K562 (cell line): ENCODE results near the gene CLEC2B. TPM values are rescaled to one million over a fixed set of nuclear protein-coding genes. Genes with fewer than 3 reads are reported as not detected.

Source experiments
- ATAC-seq: fragments of 200-7000 bp; cut with Tn5 transposase; 3 replicates; pipeline ENCODE4 v1.9.1; 2020; ENCODE audit warnings: moderate library complexity
- BruUV-seq: library from RNA; stranded (reverse); fragments of 400-500 nt; replicated peaks from 2 replicates; lab custom pipeline; 2021; lab: Mats Ljungman, UMichigan
- CTCF ChIA-PET: fragments of 300-600 bp; formaldehyde crosslinking; extraction: SDS; loops from one replicate; lab custom pipeline; 2021; ENCODE audit warnings: low intra/inter-chr PET ratio; lab: Yijun Ruan, JAX
- POLR2A ChIA-PET: fragments of 300-600, 350-650 bp; sonication (Branson Sonifier 250); formaldehyde crosslinking; extraction: SDS; loops from one replicate; lab custom pipeline; 2021; ENCODE audit warnings: antibody characterized with exemption, inconsistent platforms; lab: Yijun Ruan, JAX
- DNase-seq, 4 experiments: peaks; one replicate each; pipeline versions ENCODE4 v3.0.0 to v3.0.0-alpha.2; 2011 to 2018; ENCODE audit warnings: low spot score in 3 of 4, mixed read lengths in 3 of 4; ENCODE audit errors: extremely low read depth in 1 of 4
- FAIRE-seq: peaks from 2 replicates; lab custom pipeline; 2011; peaks lifted over from hg19 to GRCh38; lab: Jason Lieb, UNC
- H2AFZ ChIP-seq: 2 replicates; pipeline ENCODE4 v1.6.0; 2011; ENCODE audit warnings: low read depth, low read length, control low read depth, inconsistent platforms
- H3K27ac ChIP-seq: fragments of 200-600 bp; 3 replicates; pipeline ENCODE4 v1.8.0; 2011; ENCODE audit warnings: low read depth, mild to moderate bottlenecking, control low read depth, inconsistent platforms, low read length, moderate library complexity, mixed read lengths; ENCODE audit errors: extremely low read depth
- H3K27me3 ChIP-seq, 2 experiments: fragments of 300-600 bp in 1 of 2; 2 replicates in 1 of 2; 3 replicates in 1 of 2; pipeline versions ENCODE4 v1.6.0 to v1.8.0; 2011; ENCODE audit warnings: inconsistent platforms in 2 of 2, low read length in 2 of 2, mild to moderate bottlenecking in 1 of 2, mixed read lengths in 1 of 2, moderate library complexity in 1 of 2; ENCODE audit not compliant: control insufficient read depth in 2 of 2, insufficient read depth in 2 of 2
- H3K36me3 ChIP-seq: fragments of 300-600 bp; 3 replicates; pipeline ENCODE4 v1.8.0; 2011; ENCODE audit warnings: mild to moderate bottlenecking, low read length, inconsistent platforms; ENCODE audit not compliant: control insufficient read depth, insufficient read depth
- H3K4me1 ChIP-seq, 2 experiments: fragments of 200-600 bp in 1 of 2; replicated peaks in 1 of 2; 2 replicates in 1 of 2; 3 replicates in 1 of 2; pipeline versions ENCODE4 v1.5.1 to v1.8.0; 2011; ENCODE audit warnings: inconsistent platforms in 2 of 2, low read length in 2 of 2, mild to moderate bottlenecking in 1 of 2, mixed read lengths in 1 of 2, moderate library complexity in 1 of 2; ENCODE audit not compliant: control insufficient read depth in 2 of 2, insufficient read depth in 2 of 2
- H3K4me2 ChIP-seq: 2 replicates; pipeline ENCODE4 v1.6.1; 2011; ENCODE audit warnings: low read length, control low read depth, inconsistent platforms, mixed read lengths; ENCODE audit not compliant: insufficient read depth
- H3K4me3 ChIP-seq: fragments of 200-600 bp; sonication (generic), shearing (Covaris generic); 2 replicates; pipeline ENCODE4 v1.5.1; 2016; ENCODE audit warnings: control low read depth, inconsistent platforms
- H3K79me2 ChIP-seq: fragments of 200-600 bp; 3 replicates; pipeline ENCODE4 v1.8.0; 2011; ENCODE audit warnings: low read length, inconsistent platforms; ENCODE audit not compliant: control insufficient read depth, insufficient read depth
- H3K9ac ChIP-seq, 2 experiments: 2 replicates each; pipeline versions ENCODE4 v1.6.0 to v1.6.1; 2011; ENCODE audit warnings: low read depth in 2 of 2, low read length in 2 of 2, control low read depth in 1 of 2, inconsistent platforms in 1 of 2, mild to moderate bottlenecking in 1 of 2, mixed read lengths in 1 of 2; ENCODE audit not compliant: insufficient read depth in 1 of 2
- H3K9me1 ChIP-seq: one replicate; pipeline ENCODE4 v1.6.0; 2011; ENCODE audit warnings: inconsistent platforms, mild to moderate bottlenecking, low read length, moderate library complexity; ENCODE audit not compliant: control insufficient read depth, insufficient read depth
- H3K9me3 ChIP-seq: replicated peaks from 2 replicates; pipeline ENCODE4 v1.5.1; 2011; ENCODE audit warnings: low read depth, low read length, inconsistent platforms; ENCODE audit not compliant: control insufficient read depth, insufficient read depth
- H4K20me1 ChIP-seq: replicated peaks from 2 replicates; pipeline ENCODE4 v1.6.1; 2011; ENCODE audit warnings: low read length, inconsistent platforms, mixed read lengths; ENCODE audit not compliant: control insufficient read depth, insufficient read depth
- ATF2 ChIP-seq: sonication (generic); formaldehyde crosslinking; IDR thresholded peaks from 2 replicates; pipeline ENCODE4 v1.8.1; 2022; ENCODE audit warnings: missing genetic modification reagents
- BMI1 ChIP-seq: fragments of 150-350 bp; IDR thresholded peaks from 2 replicates; pipeline ENCODE4 v1.6.1; 2014; ENCODE audit warnings: low read length
- BRCA1 ChIP-seq, 2 experiments: fragments of 450-650 bp in 1 of 2; sonication (generic) in 1 of 2; formaldehyde crosslinking in 1 of 2; IDR thresholded peaks; 2 replicates each; pipeline versions ENCODE4 v1.5.0 to v1.6.1; 2017 to 2020; ENCODE audit warnings: mild to moderate bottlenecking in 1 of 2, missing genetic modification reagents in 1 of 2
- CBX3 ChIP-seq, 2 experiments: IDR thresholded peaks; 1 replicate in 1 of 2; 2 replicates in 1 of 2; pipeline ENCODE4 v1.6.1; 2012; ENCODE audit warnings: inconsistent platforms in 2 of 2, low read length in 2 of 2, borderline replicate concordance in 1 of 2, control low read depth in 1 of 2
- CBX5 ChIP-seq: IDR thresholded peaks from 2 replicates; pipeline ENCODE4 v1.6.1; 2014; ENCODE audit warnings: low read depth, borderline replicate concordance
- CEBPG ChIP-seq, 3 experiments: fragments of 200-800 bp in 1 of 3; sonication (Bioruptor generic) in 1 of 3; sonication (generic) in 1 of 3; formaldehyde crosslinking in 1 of 3; IDR thresholded peaks in 2 of 3; conservative IDR thresholded peaks in 1 of 3; 2 replicates each; pipeline versions ENCODE4 v1.6.1 to v1.8.0; 2016 to 2022; ENCODE audit warnings: missing compliant biosample characterization in 2 of 3, missing genetic modification characterization in 2 of 3, mild to moderate bottlenecking in 1 of 3, missing genetic modification reagents in 1 of 3
- GABPB2 ChIP-seq: fragments of 250-450 bp; sonication (Bioruptor Pico); conservative IDR thresholded peaks from 2 replicates; pipeline ENCODE4 v1.5.1; 2021; ENCODE audit warnings: mild to moderate bottlenecking
- LCOR ChIP-seq: sonication (generic); formaldehyde crosslinking; IDR thresholded peaks from 2 replicates; pipeline ENCODE4 v1.8.0; 2022; ENCODE audit warnings: mild to moderate bottlenecking, missing genetic modification reagents
- MCM3 ChIP-seq: fragments of 450-650 bp; IDR thresholded peaks from 2 replicates; pipeline ENCODE4 v1.6.1; 2016
- PPARD ChIP-seq: fragments of 250-450 bp; sonication (Bioruptor Pico); IDR thresholded peaks from 2 replicates; pipeline ENCODE4 v1.8.0; 2022; ENCODE audit warnings: inconsistent platforms, mild to moderate bottlenecking, moderate library complexity
- PRMT5 ChIP-seq: sonication (generic); formaldehyde crosslinking; IDR thresholded peaks from 2 replicates; pipeline ENCODE4 v1.5.0; 2020; ENCODE audit warnings: missing genetic modification reagents
- SRSF3 ChIP-seq: fragments of 200-400 bp; formaldehyde crosslinking; IDR thresholded peaks from 2 replicates; pipeline ENCODE4 v1.6.1; 2016; ENCODE audit warnings: mild to moderate bottlenecking, low read length, moderate library complexity; ENCODE audit not compliant: insufficient read depth
- SUPT5H ChIP-seq: fragments of 450-650 bp; IDR thresholded peaks from 2 replicates; pipeline ENCODE4 v1.6.1; 2016
- TRIM28 ChIP-seq: fragments of 450-650 bp; IDR thresholded peaks from 2 replicates; pipeline ENCODE4 v1.6.1; 2017
- XRCC5 ChIP-seq: fragments of 200-400 bp; formaldehyde crosslinking; IDR thresholded peaks from 2 replicates; pipeline ENCODE4 v1.6.1; 2017; ENCODE audit warnings: low read depth, mild to moderate bottlenecking, low read length
- ZFX ChIP-seq: sonication (generic); formaldehyde crosslinking; IDR thresholded peaks from 2 replicates; pipeline ENCODE4 v1.8.0; 2022; ENCODE audit warnings: mild to moderate bottlenecking, missing genetic modification reagents, moderate library complexity
- ZNF280A ChIP-seq: fragments of 450-650 bp; IDR thresholded peaks from 2 replicates; pipeline ENCODE4 v1.6.1; 2018; ENCODE audit warnings: mild to moderate bottlenecking, low read depth; ENCODE audit not compliant: partially characterized antibody
- ZNF561 ChIP-seq: fragments of 450-650 bp; formaldehyde crosslinking; conservative IDR thresholded peaks from 2 replicates; pipeline ENCODE4 v1.4.0; 2020; ENCODE audit warnings: mild to moderate bottlenecking, moderate library complexity
- ZNF583 ChIP-seq: fragments of 250-450 bp; sonication (Bioruptor Pico); IDR thresholded peaks from 2 replicates; pipeline ENCODE4 v1.4.0; 2020
- ZNF785 ChIP-seq: fragments of 250-450 bp; sonication (Bioruptor Pico); IDR thresholded peaks from 2 replicates; pipeline ENCODE4 v1.4.0; 2020; ENCODE audit warnings: mild to moderate bottlenecking
- WGBS: fragments of 100-300 bp; shearing (Covaris generic); methylation state at CpG from one replicate; pipeline ENCODE4 v1.1.6; 2016; ENCODE audit warnings: low coverage, mixed read lengths; ENCODE audit not compliant: insufficient coverage; ENCODE audit errors: missing lambda C conversion rate; 5-methylcytosine and 5-hydroxymethylcytosine counted together
- in situ Hi-C: fragments of 300-500 bp; cut with MboI; formaldehyde crosslinking; loops from 4 replicates; pipeline ENCODE4 v1.15.0; 2018; ENCODE audit warnings: inconsistent platforms, mixed read lengths
- intact Hi-C: fragments of 100-400 bp; cut with micrococcal nuclease; formaldehyde crosslinking; loops from 2 replicates; pipeline ENCODE4 v1.14.2; 2022
- polyA plus RNA-seq, 8 experiments: library from polyadenylated mRNA; depleted of rRNA in 4 of 8; stranded (reverse) in 5 of 8; unstranded in 3 of 8; fragments of >200 nt; fragmentation: Nextera tagmentation in 2 of 8; fragmentation: Illumina TruSeq in 1 of 8; extraction: Ambion mirVana in 2 of 8; extraction: Trizol in 1 of 8; gene quantifications; 2 replicates each; pipeline versions ENCODE4 v1.2.1 to v1.2.3, GENCODE V29; 2011 to 2014; ENCODE audit warnings: inconsistent platforms in 1 of 8, missing spikeins in 1 of 8
- total RNA-seq, 7 experiments: library from RNA; depleted of rRNA in 6 of 7; stranded (reverse); fragments of >200 nt in 6 of 7; fragmentation: Illumina TruSeq in 2 of 7; extraction: Trizol in 2 of 7; gene quantifications; 2 replicates each; pipeline versions ENCODE4 v1.2.1 to v1.2.3, GENCODE V29; 2011 to 2021; ENCODE audit warnings: low replicate concordance in 1 of 7

Gene CLEC2B
- total and polyA plus RNA-seq, 9 of the 15 experiments (the other 6 are each of a cell fraction or from before 2014, with no cell fraction given), result 1.3 to 5.9 (median 2.9) TPM

GRCh38 chr12:9910716-9911421 lies 41.7 kb upstream of the CLEC2B start:
- no peak overlapping the region for H2AFZ ChIP-seq
- no peak overlapping the region for H3K4me2 ChIP-seq
- H3K9me3 ChIP-seq, result 0 out of 2 replicates have a peak, but pooled peaks cover 2% of the 10 kb centered on the region
- no peaks in the 10 kb centered on the region for H3K36me3 ChIP-seq
- DNase-seq (no peak), ATAC-seq (no peak), FAIRE-seq (no peak)
- H3K4me1 ChIP-seq, result no peaks in the 10 kb centered on the region
- no TSS peak for BruUV-seq
- H3K9ac ChIP-seq, result no peak overlapping the region
- H3K27me3 ChIP-seq, result no peaks in the 10 kb centered on the region
- no peaks in the 10 kb centered on the region for H3K79me2 ChIP-seq
- in situ Hi-C loops, result no loop called here
- H3K4me3 ChIP-seq, result no peak overlapping the region
- no peak overlapping the region for H3K27ac ChIP-seq
- TF ChIP-seq SUPT5H (no peak), SRSF3 (no peak), CBX3 (IDR thresholded peaks at IDR 0.05; ENCODE audit: borderline replicate concordance in 1 of 2, low read length in 2 of 2) (peak in 1 of 2 experiments; percentile 88; a peak in 2 of 3 replicates), TRIM28 (peak; percentile 76; the same call in 1 of the 2 replicates), CBX5 (peak; percentile 87; the same call in 1 of the 2 replicates), ZNF583 (CRISPR knock-in tag) (no peak), ZFX (CRISPR knock-in tag) (no peak), ZNF561 (CRISPR knock-in tag) (no peak), ZNF785 (CRISPR knock-in tag) (no peak), LCOR (no peak), MCM3 (no peak), BMI1 (no peak), GABPB2 (no peak), PRMT5 (no peak), ZNF280A (peak; percentile 92), PPARD (CRISPR knock-in tag) (no peak), XRCC5 (no peak), ATF2 (CRISPR knock-in tag) (no peak), CEBPG (CRISPR knock-in tag; IDR thresholded peaks at IDR 0.05) (no peak), CEBPG (tag; conservative IDR thresholded peaks at IDR 0.05 in 1 of 2, IDR thresholded peaks at IDR 0.05 in 1 of 2) (no peak), BRCA1 (IDR thresholded peaks at IDR 0.05) (no peak), BRCA1 (CRISPR knock-in tag; IDR thresholded peaks at IDR 0.05) (no peak)
- CTCF ChIA-PET, result no interaction called here
- POLR2A ChIA-PET, result no interaction called here
- 8% methylated on average over 6 of the region's 7 CpGs for WGBS
- intact Hi-C loops, result no loop called here
- H3K9me1 ChIP-seq, result no peaks in the 10 kb centered on the region
- H4K20me1 ChIP-seq, result no peaks in the 10 kb centered on the region
